GM19397 (cell line): ENCODE data around the gene GSPT2.
A peak's percentile ranks its signal among the peaks of the same experiment; 100 is the strongest.
"Not testable (repeated sequence)": the region's sequence is repeated elsewhere in the genome, so short reads cannot be mapped to it uniquely, and the experiment has no call there.

Source experiments
- ATAC-seq: cut with Tn5 transposase; IDR thresholded peaks from one replicate; pipeline ENCODE4 v1.9.1; 2021; ENCODE audit warnings: mild to moderate bottlenecking, moderate library complexity; ENCODE audit not compliant: unreplicated experiment

GSPT2 gene

GRCh38 chrX:51743179-51743957 lies at the start of gene GSPT2:
Gene GSPT2 (plus strand): TSS chrX:51743442. CDS start chrX:51743627, 185 bp downstream.
- peak; percentile 96 for ATAC-seq

DNA sequence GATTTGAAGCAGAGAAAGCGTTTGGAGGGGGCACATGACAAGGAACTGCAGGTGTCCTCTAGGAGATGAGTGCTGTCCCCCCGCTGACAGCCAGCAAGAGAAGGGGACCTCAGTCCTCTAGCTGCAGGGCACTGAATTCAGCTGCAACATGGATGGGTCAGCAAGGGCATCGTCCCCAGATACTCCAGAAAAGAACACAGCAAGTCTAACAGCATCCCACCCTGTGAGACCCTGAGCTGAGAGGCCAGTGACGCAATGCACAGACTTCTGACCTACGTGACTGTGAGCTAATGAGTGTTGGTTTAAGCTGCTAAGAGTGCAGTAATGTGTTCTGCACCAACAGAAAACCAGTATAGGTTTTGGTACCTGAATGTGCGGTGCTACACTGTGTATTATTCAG lies 49.0 kb upstream of the GSPT2 start:
- no peak for ATAC-seq

DNA sequence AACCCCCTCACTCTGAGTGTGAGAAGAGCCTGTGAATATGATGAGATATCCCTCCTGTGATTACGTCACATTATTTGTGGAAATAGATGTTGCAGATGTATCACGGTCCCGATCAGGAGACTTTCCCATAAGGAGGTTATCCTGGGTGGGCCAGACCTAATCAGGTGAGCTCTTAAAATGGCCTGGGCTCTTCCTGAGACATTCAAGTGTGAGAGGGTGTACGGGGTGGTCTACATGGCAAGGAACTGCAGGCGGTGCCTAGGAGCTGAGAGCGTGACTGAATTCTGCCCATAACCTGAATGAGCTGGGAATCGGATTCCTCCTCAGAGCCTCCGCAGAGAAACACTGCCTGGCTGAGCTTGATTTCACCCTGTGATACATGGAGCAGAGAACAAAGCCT lies 45.8 kb upstream of the GSPT2 start:
- no peak for ATAC-seq

- not testable (repeated sequence) for ATAC-seq
Measured at GRCh38 chrX:51710277-51711164, 32.7 kb upstream of the GSPT2 start, which contains the start of gene CENPVL1. Gene CENPVL1 (plus strand): TSS chrX:51710512. CDS start chrX:51710512, 0 bp downstream.

GRCh38 chrX:51712943-51713647 lies 30.1 kb upstream of the GSPT2 start:
- not testable (repeated sequence) for ATAC-seq

DNA sequence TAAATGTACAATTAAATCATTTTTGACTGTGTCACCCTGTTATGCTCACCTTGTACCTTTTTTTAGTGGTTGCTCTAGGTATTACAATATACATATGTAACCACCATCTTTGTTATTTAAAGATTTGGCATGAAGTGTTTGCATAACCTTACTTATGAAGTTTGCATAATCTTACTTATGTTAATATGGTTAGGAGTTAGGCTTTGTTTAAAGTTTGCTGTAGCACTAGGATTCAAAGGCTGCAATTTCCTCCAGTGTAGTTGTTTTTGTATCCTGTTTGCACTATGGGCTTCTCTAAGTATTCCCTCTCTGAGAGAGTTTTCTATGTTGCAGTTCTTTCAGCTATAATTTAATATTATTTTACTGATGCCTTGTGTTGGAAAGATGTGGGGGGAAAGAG lies 15.0 kb upstream of the GSPT2 start:
- no peak for ATAC-seq

GRCh38 chrX:51737091-51737490 lies 6.2 kb upstream of the GSPT2 start:
- no peak for ATAC-seq

DNA sequence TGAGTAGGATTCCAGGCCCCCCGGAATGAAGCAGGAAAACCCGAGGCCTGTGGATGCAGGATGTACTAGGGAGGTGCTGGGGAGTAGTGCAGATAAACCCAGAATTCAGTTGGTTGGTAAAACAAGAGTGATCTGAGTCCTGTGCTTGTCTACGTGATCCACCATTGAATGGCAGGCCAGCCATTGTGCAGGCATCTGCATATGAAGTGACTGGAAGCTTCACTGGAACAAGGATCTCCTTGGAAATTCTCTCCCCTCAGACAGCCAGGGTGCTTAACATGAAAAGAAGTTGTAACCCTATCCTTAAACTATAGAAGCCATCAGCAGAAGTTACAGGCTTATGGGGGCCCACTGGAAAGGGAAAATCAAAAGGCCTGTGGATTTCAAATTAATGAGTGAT lies 656 bp upstream of the GSPT2 start:
- ATAC-seq, result no peak

GRCh38 chrX:51747671-51748070 lies 4.4 kb downstream of the GSPT2 start:
- no peak for ATAC-seq

GRCh38 chrX:51759055-51759839 lies 16.0 kb downstream of the GSPT2 start:
- no peak for ATAC-seq

- no peak for ATAC-seq
Measured at GRCh38 chrX:51760657-51761056, 17.4 kb downstream of the GSPT2 start.

DNA sequence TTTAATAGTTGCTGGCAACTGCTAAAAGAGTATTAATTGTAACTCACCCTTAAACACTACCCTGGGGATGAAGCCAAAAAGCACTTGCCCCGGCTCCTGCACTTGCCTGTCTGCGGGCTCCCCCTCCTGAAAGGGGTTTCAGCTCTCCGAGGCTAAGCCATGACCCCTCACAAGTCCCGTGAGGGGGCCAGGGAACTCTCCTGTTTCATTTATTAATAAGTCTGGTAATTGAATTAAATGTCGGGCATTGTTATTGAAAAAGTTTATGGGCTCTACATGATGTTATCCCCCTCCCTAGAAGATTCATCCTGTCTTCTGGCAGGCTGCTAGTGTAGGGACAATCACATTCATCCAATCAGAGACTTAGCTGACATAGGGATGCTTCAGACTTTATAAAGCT lies 23.3 kb downstream of the GSPT2 start:
- ATAC-seq, result no peak

DNA sequence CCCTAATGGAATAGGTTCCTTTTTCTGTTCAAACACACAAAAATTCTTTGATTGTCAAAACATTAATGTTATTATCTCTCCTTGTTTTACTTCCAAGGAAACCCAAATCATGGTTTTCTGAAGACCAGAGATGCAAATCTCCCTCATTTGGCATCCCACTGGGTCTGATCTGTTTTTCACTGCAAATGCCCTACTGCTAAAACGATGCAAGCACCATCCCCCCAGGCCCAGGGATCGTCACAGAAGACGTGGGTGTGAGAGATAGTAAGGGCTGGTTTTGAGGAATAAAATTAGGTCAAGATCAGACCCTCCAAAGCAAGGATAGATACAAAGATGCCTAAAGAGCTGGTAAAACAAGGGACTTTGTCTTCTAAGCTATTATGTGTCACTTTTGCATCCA lies 33.6 kb downstream of the GSPT2 start:
- ATAC-seq, result no peak

DNA sequence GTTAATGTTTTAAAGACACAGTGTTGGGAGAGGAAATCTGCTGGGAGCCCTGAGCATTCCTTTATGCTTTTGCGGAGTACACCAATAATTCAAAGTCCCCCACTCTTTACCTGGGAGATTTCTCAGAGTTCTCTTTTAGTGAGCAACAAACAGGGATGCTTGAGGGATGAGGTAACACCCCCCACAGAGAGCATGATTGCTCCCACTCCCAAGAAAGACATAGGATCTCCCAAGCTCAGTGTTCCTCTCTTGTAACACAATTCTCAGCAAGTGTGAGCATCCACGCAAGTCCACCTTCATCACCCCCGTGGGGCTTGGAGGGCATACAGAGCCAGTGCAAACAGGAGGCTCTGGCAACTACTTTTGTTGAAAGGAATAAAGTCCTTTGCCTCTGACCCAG lies 36.1 kb downstream of the GSPT2 start:
- ATAC-seq, result no peak

GRCh38 chrX:51795136-51795535 lies 51.9 kb downstream of the GSPT2 start:
- no peak for ATAC-seq
